Measurements from ENCODE around the gene AK1. TPM values are rescaled to one million over a fixed set of nuclear protein-coding genes. Genes with fewer than 3 reads are reported as not detected.

The AK1 gene
- total RNA-seq, 1 experiment from 2014 or later: 39.2 TPM

DNA sequence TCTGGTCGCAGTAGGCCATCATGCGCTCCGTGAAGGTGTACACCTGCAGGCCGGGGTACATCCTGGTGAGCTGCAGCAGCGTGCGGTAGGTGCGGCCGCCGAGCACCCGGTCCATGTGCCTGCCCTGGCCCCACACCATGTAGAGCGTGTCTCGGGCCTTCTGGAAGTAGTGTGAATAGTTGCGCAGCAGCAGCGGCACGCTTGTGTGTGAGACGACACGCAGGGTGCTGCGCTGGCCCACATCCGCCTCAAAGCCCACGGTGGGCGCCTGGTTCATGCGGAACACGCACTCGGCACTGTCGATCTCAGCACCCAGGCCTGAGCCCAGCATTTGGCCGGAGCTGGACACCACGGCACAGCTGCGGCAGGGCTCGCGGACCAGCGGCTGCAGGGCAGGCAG is 34.8 kb upstream of the AK1 start:
- Mint-ChIP-seq H3K9me3 (ENCODE audit: unreplicated experiment) (no peaks in the 10 kb centered on the region), H3K4me3 (ENCODE audit: unreplicated experiment) (no peak overlapping the region), H3K36me3 (ENCODE audit: insufficient read depth, unreplicated experiment) (no peaks in the 10 kb centered on the region), H3K27ac (ENCODE audit: unreplicated experiment) (no peak overlapping the region), H3K27me3 (ENCODE audit: insufficient read depth, unreplicated experiment) (no peaks in the 10 kb centered on the region), H3K4me1 (ENCODE audit: low read depth, unreplicated experiment) (no peaks in the 10 kb centered on the region)
- ChIA-PET POLR2A (interaction anchor here (0.5 kb wide), 1 partner anchor 117 kb away, joined by 6 read pairs; no protein-coding TSS in a partner anchor), CTCF (interaction anchor here (0.6 to 1.1 kb wide), 3 partner anchors 9 to 320 kb away, joined by 3 to 7 read pairs (median 6); partner anchors contain the start of gene TOR2A)
- BruUV-seq (replicated peaks): no TSS peak
- no peaks in the 10 kb centered on the region for H3K27me3 ChIP-seq (replicated peaks; ENCODE audit: control insufficient read depth, insufficient read depth, low read length)
- TF ChIP-seq, protein P1, sequence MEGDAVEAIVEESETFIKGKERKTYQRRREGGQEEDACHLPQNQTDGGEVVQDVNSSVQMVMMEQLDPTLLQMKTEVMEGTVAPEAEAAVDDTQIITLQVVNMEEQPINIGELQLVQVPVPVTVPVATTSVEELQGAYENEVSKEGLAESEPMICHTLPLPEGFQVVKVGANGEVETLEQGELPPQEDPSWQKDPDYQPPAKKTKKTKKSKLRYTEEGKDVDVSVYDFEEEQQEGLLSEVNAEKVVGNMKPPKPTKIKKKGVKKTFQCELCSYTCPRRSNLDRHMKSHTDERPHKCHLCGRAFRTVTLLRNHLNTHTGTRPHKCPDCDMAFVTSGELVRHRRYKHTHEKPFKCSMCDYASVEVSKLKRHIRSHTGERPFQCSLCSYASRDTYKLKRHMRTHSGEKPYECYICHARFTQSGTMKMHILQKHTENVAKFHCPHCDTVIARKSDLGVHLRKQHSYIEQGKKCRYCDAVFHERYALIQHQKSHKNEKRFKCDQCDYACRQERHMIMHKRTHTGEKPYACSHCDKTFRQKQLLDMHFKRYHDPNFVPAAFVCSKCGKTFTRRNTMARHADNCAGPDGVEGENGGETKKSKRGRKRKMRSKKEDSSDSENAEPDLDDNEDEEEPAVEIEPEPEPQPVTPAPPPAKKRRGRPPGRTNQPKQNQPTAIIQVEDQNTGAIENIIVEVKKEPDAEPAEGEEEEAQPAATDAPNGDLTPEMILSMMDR (IDR thresholded peaks at IDR 0.05; ENCODE audit: insufficient read depth in 1 of 2, low read depth in 1 of 2, low read length in 1 of 2, severe bottlenecking in 1 of 2, unreplicated experiment in 1 of 2): no peak
- no peaks in the 10 kb centered on the region for H3K9me3 ChIP-seq
- intact Hi-C loops (cut with micrococcal nuclease; ENCODE audit: unreplicated experiment): loop anchor here (10.0 kb wide), 1 partner anchor 687 kb away; no protein-coding TSS in a partner anchor
- H3K4me3 ChIP-seq (ENCODE audit: low read depth, low read length): no peak overlapping the region
- no peak for DNase-seq
- no peaks in the 10 kb centered on the region; the same call in 1 of the 2 replicates for H3K36me3 ChIP-seq (ENCODE audit: control insufficient read depth, insufficient read depth, low read length)
- peaks cover 39% of the 10 kb centered on the region for H3K4me1 ChIP-seq

DNA sequence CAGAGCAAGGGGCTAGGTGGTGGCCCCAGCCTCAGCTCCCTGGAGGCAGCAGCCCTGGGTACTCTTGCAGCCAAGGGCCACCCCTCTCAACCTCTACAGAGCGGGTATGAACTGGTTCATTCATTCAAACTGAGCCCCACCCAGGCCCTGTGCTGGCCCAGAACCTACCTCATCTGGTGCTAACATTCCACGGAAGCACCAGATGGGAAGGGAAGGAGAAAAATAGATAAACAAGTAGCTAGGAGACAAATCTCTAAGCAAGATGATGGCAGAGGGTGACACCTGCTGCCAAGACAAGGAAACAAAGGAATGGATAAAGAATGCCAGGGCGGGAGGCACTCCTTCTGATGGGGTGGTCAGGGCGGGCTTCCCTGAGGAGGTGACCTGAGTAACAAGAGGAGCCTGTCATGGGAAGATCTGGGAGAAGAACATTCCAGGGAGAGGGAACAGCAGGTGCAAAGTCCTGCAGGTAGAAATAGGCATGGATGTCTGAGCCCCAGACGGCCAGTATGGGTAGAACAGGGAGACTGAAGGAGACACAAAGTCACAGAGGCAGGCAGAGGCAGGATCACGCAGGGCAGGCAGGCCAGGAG is 33.2 kb upstream of the AK1 start:
- H3K4me3 Mint-ChIP-seq (ENCODE audit: unreplicated experiment): no peak overlapping the region
- ChIA-PET CTCF (interaction anchor here (0.6 to 1.2 kb wide), 4 partner anchors 12 to 196 kb away, joined by 3 to 7 read pairs (median 4); partner anchors contain the start of gene TOR2A), POLR2A (no interaction called here)
- intact Hi-C loops (cut with micrococcal nuclease; ENCODE audit: unreplicated experiment): loop anchor here (10.0 kb wide), 1 partner anchor 686 kb away; no protein-coding TSS in a partner anchor
- no peaks in the 10 kb centered on the region for H3K36me3 Mint-ChIP-seq (ENCODE audit: insufficient read depth, unreplicated experiment)
- H3K9me3 Mint-ChIP-seq (ENCODE audit: unreplicated experiment): no peaks in the 10 kb centered on the region
- no peaks in the 10 kb centered on the region for H3K27me3 Mint-ChIP-seq (ENCODE audit: insufficient read depth, unreplicated experiment)
- no peaks in the 10 kb centered on the region for H3K4me1 Mint-ChIP-seq (ENCODE audit: low read depth, unreplicated experiment)
- Histone ChIP-seq H3K4me3 (ENCODE audit: low read depth, low read length) (no peak overlapping the region), H3K27me3 (replicated peaks; ENCODE audit: control insufficient read depth, insufficient read depth, low read length) (no peaks in the 10 kb centered on the region), H3K4me1 (peaks cover 30% of the 10 kb centered on the region), H3K36me3 (ENCODE audit: control insufficient read depth, insufficient read depth, low read length) (no peaks in the 10 kb centered on the region; the same call in 1 of the 2 replicates), H3K9me3 (no peaks in the 10 kb centered on the region)
- no peak for DNase-seq
- H3K27ac Mint-ChIP-seq (ENCODE audit: unreplicated experiment): peak overlapping the region; percentile 0
- TF ChIP-seq, protein P1 (IDR thresholded peaks at IDR 0.05; ENCODE audit: insufficient read depth in 1 of 2, low read depth in 1 of 2, low read length in 1 of 2, severe bottlenecking in 1 of 2, unreplicated experiment in 1 of 2): peak in 1 of 2 experiments; percentile 6
- no TSS peak for BruUV-seq (replicated peaks)

DNA sequence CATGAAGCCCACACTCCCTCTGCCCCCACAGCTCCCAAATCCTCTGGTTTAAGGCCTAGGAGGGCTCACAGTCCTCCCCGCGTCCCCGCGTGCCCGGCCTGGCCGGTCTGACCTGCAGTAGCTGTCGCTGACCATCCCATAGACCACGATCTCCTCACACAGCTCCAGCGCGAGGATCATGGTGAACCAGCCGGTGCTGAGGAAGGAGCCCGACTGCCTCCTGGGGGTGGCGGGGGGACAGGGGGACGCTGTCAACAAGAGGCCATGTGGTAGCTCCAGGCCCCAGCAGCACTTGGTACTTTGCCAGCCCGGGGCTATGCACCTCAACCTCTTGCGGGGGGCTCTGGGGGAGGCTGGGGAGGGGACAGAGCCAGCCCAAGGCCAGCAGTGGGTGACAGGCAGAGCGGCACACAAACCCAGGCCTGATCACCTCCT is 32.4 kb upstream of the AK1 start:
- no TSS peak for BruUV-seq (replicated peaks)
- no peak overlapping the region for H3K4me3 Mint-ChIP-seq (ENCODE audit: unreplicated experiment)
- Histone ChIP-seq H3K4me3 (ENCODE audit: low read depth, low read length) (no peak overlapping the region), H3K4me1 (peaks cover 23% of the 10 kb centered on the region), H3K36me3 (ENCODE audit: control insufficient read depth, insufficient read depth, low read length) (no peaks in the 10 kb centered on the region; the same call in 1 of the 2 replicates), H3K27me3 (replicated peaks; ENCODE audit: control insufficient read depth, insufficient read depth, low read length) (no peaks in the 10 kb centered on the region), H3K9me3 (no peaks in the 10 kb centered on the region)
- no peaks in the 10 kb centered on the region for H3K27me3 Mint-ChIP-seq (ENCODE audit: insufficient read depth, unreplicated experiment)
- intact Hi-C loops (cut with micrococcal nuclease; ENCODE audit: unreplicated experiment): loop anchor here (10.0 kb wide), 1 partner anchor 685 kb away; no protein-coding TSS in a partner anchor
- no peak overlapping the region for H3K27ac Mint-ChIP-seq (ENCODE audit: unreplicated experiment)
- H3K36me3 Mint-ChIP-seq (ENCODE audit: insufficient read depth, unreplicated experiment): no peaks in the 10 kb centered on the region
- ChIA-PET POLR2A (no interaction called here), CTCF (interaction anchor here (1.2 kb wide), 1 partner anchor 40 kb away, joined by 5 read pairs; no protein-coding TSS in a partner anchor)
- H3K9me3 Mint-ChIP-seq (ENCODE audit: unreplicated experiment): no peaks in the 10 kb centered on the region
- H3K4me1 Mint-ChIP-seq (ENCODE audit: low read depth, unreplicated experiment): no peaks in the 10 kb centered on the region
- TF ChIP-seq, protein P1 (IDR thresholded peaks at IDR 0.05; ENCODE audit: insufficient read depth in 1 of 2, low read depth in 1 of 2, low read length in 1 of 2, severe bottlenecking in 1 of 2, unreplicated experiment in 1 of 2): no peak
- DNase-seq: no peak
